ENCODE results near the gene ZNF219. TPM values are rescaled to one million over a fixed set of nuclear protein-coding genes. Genes with fewer than 3 reads are reported as not detected.

The ZNF219 gene
- total and polyA plus RNA-seq, 10 of the 15 experiments (the other 5 are each of a cell fraction or from before 2014, with no cell fraction given) = 0.16 to 6.4 (median 1.9) TPM

DNA sequence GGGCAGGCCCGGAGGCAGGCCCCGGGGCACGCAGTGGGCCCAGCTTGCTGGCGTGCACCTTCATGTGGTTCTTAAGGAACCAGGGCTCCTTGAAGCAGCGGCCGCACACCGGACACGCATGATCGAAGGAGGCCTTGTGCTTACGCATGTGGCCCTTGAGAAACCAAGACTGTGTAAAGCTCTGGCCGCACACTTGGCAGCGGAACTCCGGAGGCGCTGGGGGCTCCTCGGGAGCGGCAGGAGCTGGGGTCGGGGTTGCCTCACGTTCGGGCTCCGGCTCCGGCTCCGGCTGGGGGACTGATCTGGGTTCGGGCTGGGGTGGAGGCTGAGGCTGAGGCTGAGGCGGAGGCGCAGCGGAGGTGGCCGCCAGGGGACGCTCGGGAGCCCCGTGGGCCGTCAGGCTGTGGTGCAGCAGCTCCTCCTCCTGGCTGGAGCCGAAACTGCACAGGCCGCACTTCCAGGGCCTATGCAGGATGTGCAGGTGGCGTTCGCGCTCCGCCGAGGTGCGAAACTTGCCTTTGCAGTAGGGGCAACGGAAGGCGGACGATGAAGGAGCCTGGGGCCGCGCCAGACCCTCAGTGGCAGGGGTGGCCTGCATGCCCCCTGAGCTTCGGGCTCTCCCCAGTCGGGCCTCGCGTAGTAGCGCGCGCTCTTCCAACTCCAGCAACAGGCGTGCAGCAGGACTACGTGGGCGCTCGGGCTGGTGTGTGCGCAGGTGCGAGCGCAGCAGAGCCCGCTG lies 6.0 kb downstream of the ZNF219 start (continued):
- no peak for TF ChIP-seq REST (IDR thresholded peaks at IDR 0.05; ENCODE audit: low read depth, low read length)
- TF ChIP-seq, protein P1, sequence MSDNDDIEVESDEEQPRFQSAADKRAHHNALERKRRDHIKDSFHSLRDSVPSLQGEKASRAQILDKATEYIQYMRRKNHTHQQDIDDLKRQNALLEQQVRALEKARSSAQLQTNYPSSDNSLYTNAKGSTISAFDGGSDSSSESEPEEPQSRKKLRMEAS (IDR thresholded peaks at IDR 0.05; ENCODE audit: low read depth, low read length) = peak; percentile 31; the same call in 1 of the 2 replicates
- 0 out of 2 replicates have a peak, but pooled peaks have one; percentile 36 for TF ChIP-seq NBN (IDR thresholded peaks at IDR 0.05)
- TF ChIP-seq, protein P2, sequence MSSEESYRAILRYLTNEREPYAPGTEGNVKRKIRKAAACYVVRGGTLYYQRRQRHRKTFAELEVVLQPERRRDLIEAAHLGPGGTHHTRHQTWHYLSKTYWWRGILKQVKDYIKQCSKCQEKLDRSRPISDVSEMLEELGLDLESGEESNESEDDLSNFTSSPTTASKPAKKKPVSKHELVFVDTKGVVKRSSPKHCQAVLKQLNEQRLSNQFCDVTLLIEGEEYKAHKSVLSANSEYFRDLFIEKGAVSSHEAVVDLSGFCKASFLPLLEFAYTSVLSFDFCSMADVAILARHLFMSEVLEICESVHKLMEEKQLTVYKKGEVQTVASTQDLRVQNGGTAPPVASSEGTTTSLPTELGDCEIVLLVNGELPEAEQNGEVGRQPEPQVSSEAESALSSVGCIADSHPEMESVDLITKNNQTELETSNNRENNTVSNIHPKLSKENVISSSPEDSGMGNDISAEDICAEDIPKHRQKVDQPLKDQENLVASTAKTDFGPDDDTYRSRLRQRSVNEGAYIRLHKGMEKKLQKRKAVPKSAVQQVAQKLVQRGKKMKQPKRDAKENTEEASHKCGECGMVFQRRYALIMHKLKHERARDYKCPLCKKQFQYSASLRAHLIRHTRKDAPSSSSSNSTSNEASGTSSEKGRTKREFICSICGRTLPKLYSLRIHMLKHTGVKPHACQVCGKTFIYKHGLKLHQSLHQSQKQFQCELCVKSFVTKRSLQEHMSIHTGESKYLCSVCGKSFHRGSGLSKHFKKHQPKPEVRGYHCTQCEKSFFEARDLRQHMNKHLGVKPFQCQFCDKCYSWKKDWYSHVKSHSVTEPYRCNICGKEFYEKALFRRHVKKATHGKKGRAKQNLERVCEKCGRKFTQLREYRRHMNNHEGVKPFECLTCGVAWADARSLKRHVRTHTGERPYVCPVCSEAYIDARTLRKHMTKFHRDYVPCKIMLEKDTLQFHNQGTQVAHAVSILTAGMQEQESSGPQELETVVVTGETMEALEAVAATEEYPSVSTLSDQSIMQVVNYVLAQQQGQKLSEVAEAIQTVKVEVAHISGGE (CRISPR knock-in tag; IDR thresholded peaks at IDR 0.05) = no peak
- TF ChIP-seq FOS (IDR thresholded peaks at IDR 0.05; ENCODE audit: borderline replicate concordance, extremely low read depth, insufficient read length) = no peak
- peak; percentile 100 for TF ChIP-seq SMARCA5 (IDR thresholded peaks at IDR 0.05)
- no peak for TF ChIP-seq FOXK2 (IDR thresholded peaks at IDR 0.05)
- no peak for TF ChIP-seq EZH2 (IDR thresholded peaks at IDR 0.05; ENCODE audit: borderline replicate concordance, control insufficient read depth, low read depth, low read length)
- no peak for TF ChIP-seq CHD1 (IDR thresholded peaks at IDR 0.05; ENCODE audit: low read depth, low read length)
- TF ChIP-seq NFIC (IDR thresholded peaks at IDR 0.05; ENCODE audit: low read depth, low read length) = no peak
- no peak for TF ChIP-seq TAF1 (IDR thresholded peaks at IDR 0.05; ENCODE audit: borderline replicate concordance, low read depth, low read length)
- no peak for TF ChIP-seq SMAD5 (IDR thresholded peaks at IDR 0.05; ENCODE audit: low read depth)
- TF ChIP-seq IRF3 (IDR thresholded peaks at IDR 0.05) = no peak
- TF ChIP-seq EP300 (IDR thresholded peaks at IDR 0.05; ENCODE audit: borderline replicate concordance in 1 of 2, control insufficient read depth in 1 of 2, low read depth in 2 of 2, low read length in 2 of 2) = no peak
- no peak for TF ChIP-seq ZBTB40 (IDR thresholded peaks at IDR 0.05; ENCODE audit: borderline replicate concordance)
- peak; percentile 82; the same call in 2 of the 3 replicates for TF ChIP-seq POU2F2 (IDR thresholded peaks at IDR 0.05; ENCODE audit: borderline replicate concordance, low read depth, low read length)
- no peak for TF ChIP-seq JUND (IDR thresholded peaks at IDR 0.05; ENCODE audit: low read depth, low read length)
